ENCODE measurements around the gene FN1. TPM values are rescaled to one million over a fixed set of nuclear protein-coding genes. Genes with fewer than 3 reads are reported as not detected.
A peak's percentile ranks its signal among the peaks of the same experiment; 100 is the strongest.
"Not testable (repeated sequence)": the region's sequence is repeated elsewhere in the genome, so short reads cannot be mapped to it uniquely, and the experiment has no call there.

Gene FN1
- total and polyA plus RNA-seq, 11 donors = 100 to 1,418 (median 343) TPM

- peak in 4 of 12 donors; percentile 6 to 32 (median 26) for TF ChIP-seq CTCF (IDR thresholded peaks at IDR 0.05)
- peak in 1 of 2 donors; percentile 33 for TF ChIP-seq POLR2A (IDR thresholded peaks at IDR 0.05)
- peak within 1 kb of the TSS; percentile 54 to 90 (median 62) for H3K4me3 ChIP-seq
- H3K4me1 ChIP-seq = peaks cover 0 to 21% (median 6%) of the 10 kb centered on the region in 12 donors
- WGBS, 4 donors = 0 to 1% (median 1%) methylated on average over 13 to 64 of the region's 64 CpGs
- DNase-seq (peak; percentile 89 to 96 (median 95)), ATAC-seq (peak; percentile 95 to 100 (median 100))
- H3K9me3 ChIP-seq = no peaks in the 10 kb centered on the region
- intact Hi-C loops (cut with DNase I) = no loop called here
- H3K27me3 ChIP-seq = no peaks in the 10 kb centered on the region
- peaks cover 0 to under 1% (median 0%) of the 10 kb centered on the region in 9 donors for H3K36me3 ChIP-seq
- peak within 1 kb of the TSS in 11 of 12 donors; percentile 68 to 89 (median 78) for H3K27ac ChIP-seq
Observed at GRCh38 chr2:215311625-215312396, 124.1 kb downstream of the FN1 start, which contains the start of gene ATIC. ATIC (plus strand) TSS chr2:215312059; CDS start chr2:215312143, 84 bp downstream.

GRCh38 chr2:215311259-215311624 is 124.6 kb downstream of the FN1 start:
- Histone ChIP-seq H3K4me3 (peak overlapping the region; percentile 54 to 90 (median 62)), H3K4me1 (peaks cover 0 to 21% (median 6%) of the 10 kb centered on the region in 12 donors), H3K27ac (peak overlapping the region in 10 of 12 donors; percentile 73 to 89 (median 78))
- DNase-seq; intact Hi-C loops (cut with DNase I); H3K9me3 ChIP-seq; ATAC-seq; H3K36me3 ChIP-seq; H3K27me3 ChIP-seq: not testable (repeated sequence)
- WGBS, 4 donors = 58 to 65% (median 64%) methylated on average over 13 of the region's 13 CpGs

Other genes with a start within 250 kb of the FN1 start
- gene ATIC, start 124.0 kb downstream of the FN1 start, total RNA-seq = 10 to 100 TPM; 16.8 to 55.6 (median 44.0) TPM
- gene ATIC, start 124.0 kb downstream of the FN1 start, polyA plus RNA-seq = 100 to 1,000 TPM in 1 of 2 donors, 10 to 100 TPM in 1; 72.8 to 108 TPM